ENCODE measurements around the gene SMYD3. TPM values are rescaled to one million over a fixed set of nuclear protein-coding genes. Genes with fewer than 3 reads are reported as not detected.
A peak's percentile ranks its signal among the peaks of the same experiment; 100 is the strongest.

Gene SMYD3
- total and polyA plus RNA-seq, 2 of the 4 experiments (the other 2 are of a cell fraction), result 26.5 to 37.6 TPM

- TF ChIP-seq RCOR1 (IDR thresholded peaks at IDR 0.05; ENCODE audit: insufficient replicate concordance, low read length) (no peak), CHD1 (IDR thresholded peaks at IDR 0.05; ENCODE audit: low read depth, low read length) (no peak), FOS (IDR thresholded peaks at IDR 0.05; ENCODE audit: low read depth, low read length) (no peak), POLR2A (IDR thresholded peaks at IDR 0.05; ENCODE audit: low read depth, low read length) (no peak), ELK1 (IDR thresholded peaks at IDR 0.05; ENCODE audit: borderline replicate concordance, low read depth, low read length) (no peak), CTCF (conservative IDR thresholded peaks at IDR 0.05; ENCODE audit: low read depth, low read length) (no peak), MAFK (IDR thresholded peaks at IDR 0.05; ENCODE audit: low read depth, low read length) (no peak), MXI1 (IDR thresholded peaks at IDR 0.05; ENCODE audit: borderline replicate concordance, low read depth, low read length) (no peak), RAD21 (IDR thresholded peaks at IDR 0.05; ENCODE audit: low read length) (no peak), BHLHE40 (IDR thresholded peaks at IDR 0.05; ENCODE audit: low read depth, low read length) (no peak), RFX5 (IDR thresholded peaks at IDR 0.05; ENCODE audit: low read depth, low read length) (no peak), MAZ (IDR thresholded peaks at IDR 0.05; ENCODE audit: borderline replicate concordance, low read depth, low read length) (no peak), USF2 (IDR thresholded peaks at IDR 0.05; ENCODE audit: low read depth, low read length) (no peak), NFE2L2 (IDR thresholded peaks at IDR 0.05; ENCODE audit: low read depth, low read length) (no peak)
- Histone ChIP-seq H4K91ac (ENCODE audit: insufficient read depth, low read depth, low read length) (no peak overlapping the region), H2AK5ac (ENCODE audit: low read depth, low read length) (no peak overlapping the region), H3K27ac (ENCODE audit: insufficient read depth, low read length) (no peak overlapping the region), H3K9ac (ENCODE audit: low read depth, low read length) (no peak overlapping the region), H2BK120ac (ENCODE audit: low read depth, low read length) (no peak overlapping the region), H3K4me3 (ENCODE audit: insufficient read depth, low read depth, low read length) (no peak overlapping the region), H4K8ac (ENCODE audit: low read depth in 2 of 2, low read length in 2 of 2) (no peak overlapping the region), H3K27me3 (ENCODE audit: control insufficient read depth, insufficient read depth, low read length) (no peaks in the 10 kb centered on the region), H3K23ac (ENCODE audit: low read depth, low read length) (no peak overlapping the region), H3K4me1 (ENCODE audit: control insufficient read depth, insufficient read depth, low read length) (no peaks in the 10 kb centered on the region), H2AFZ (replicated peaks; ENCODE audit: low read length, poor library complexity) (no peak overlapping the region), H3K4ac (ENCODE audit: low read depth, low read length) (no peak overlapping the region), H3K18ac (ENCODE audit: low read depth, low read length) (no peak overlapping the region), H2BK15ac (ENCODE audit: low read depth, low read length) (no peak overlapping the region), H3K36me3 (ENCODE audit: control insufficient read depth, insufficient read depth, low read length) (no peaks in the 10 kb centered on the region), H3K4me2 (ENCODE audit: low read depth, low read length) (no peak overlapping the region), H2BK20ac (ENCODE audit: low read depth, low read length) (no peak overlapping the region), H2AK9ac (replicated peaks; ENCODE audit: low read depth, low read length, poor library complexity) (no peak overlapping the region), H2BK5ac (ENCODE audit: low read depth, low read length, poor library complexity, severe bottlenecking) (no peak overlapping the region), H3K9me3 (ENCODE audit: control insufficient read depth, insufficient read depth, low read length) (no peaks in the 10 kb centered on the region), H3K14ac (replicated peaks; ENCODE audit: low read depth, low read length) (no peak overlapping the region), H4K5ac (ENCODE audit: low read depth, low read length) (no peak overlapping the region), H3K9me1 (ENCODE audit: insufficient read depth, low read length) (no peaks in the 10 kb centered on the region), H4K20me1 (ENCODE audit: insufficient read depth, low read length) (no peaks in the 10 kb centered on the region), H3K56ac (ENCODE audit: extremely low read depth, insufficient read depth, low read length) (no peak overlapping the region), H3K79me1 (ENCODE audit: low read depth in 1 of 2, low read length in 2 of 2) (no peaks in the 10 kb centered on the region)
- BruUV-seq (replicated peaks), result no TSS peak
- dilution Hi-C loops (cut with HindIII; ENCODE audit: low sequenced_read_pairs, unreplicated experiment) (no loop called here), in situ Hi-C loops (cut with MboI; ENCODE audit: low sequenced_read_pairs) (no loop called here), intact Hi-C loops (cut with micrococcal nuclease) (no loop called here)
- POLR2A ChIA-PET (ENCODE audit: unreplicated experiment), result interaction anchor here (0.6 kb wide), 1 partner anchor 72 kb away, joined by 7 read pairs; no protein-coding TSS in a partner anchor
- no peak for ATAC-seq (ENCODE audit: low read depth)
- DNase-seq, result peak; percentile 11
- WGBS, 2 experiments (ENCODE audit: extremely low coverage in 2 of 2, insufficient read length in 1 of 2), result no CpG with 5 or more reads among the region's 1 CpG
- CTCF ChIA-PET, result interaction anchor here (0.6 to 1.2 kb wide), 2 partner anchors 13 to 23 kb away, joined by 3 to 6 read pairs; no protein-coding TSS in a partner anchor
These were observed 261.5 kb downstream of the SMYD3 start for GRCh38 chr1:246245541-246245940.
